HepG2 (cell line): ENCODE data around the gene SCYL1. TPM values are rescaled to one million over a fixed set of nuclear protein-coding genes. Genes with fewer than 3 reads are reported as not detected.
A peak's percentile ranks its signal among the peaks of the same experiment; 100 is the strongest.

Experiments
- CREM ChIP-seq, 2 experiments: sonication (generic) in 1 of 2; formaldehyde crosslinking in 1 of 2; IDR thresholded peaks; 2 replicates each; pipeline versions ENCODE4 v1.4.0 to v1.6.1; 2016 to 2020; ENCODE audit warnings: antibody characterized with exemption in 1 of 2, mild to moderate bottlenecking in 1 of 2, missing genetic modification reagents in 1 of 2
- EP300 ChIP-seq, 3 experiments: sonication (generic) in 1 of 3; formaldehyde crosslinking in 1 of 3; IDR thresholded peaks; 2 replicates each; pipeline versions ENCODE4 v1.5.1 to v1.6.1; 2011 to 2020; ENCODE audit warnings: low read depth in 2 of 3, low read length in 2 of 3, borderline replicate concordance in 1 of 3, improper control_type of control experiment in 1 of 3, mild to moderate bottlenecking in 1 of 3, missing genetic modification reagents in 1 of 3, moderate library complexity in 1 of 3
- GZF1 ChIP-seq: sonication (generic); formaldehyde crosslinking; IDR thresholded peaks from 2 replicates; pipeline ENCODE4 v1.5.1; 2020; ENCODE audit warnings: mild to moderate bottlenecking, missing genetic modification reagents
- HCFC1 ChIP-seq: fragments of 150-350 bp; IDR thresholded peaks from 2 replicates; pipeline ENCODE4 v1.6.1; 2014; ENCODE audit warnings: low read depth, low read length
- MYC ChIP-seq: sonication (generic); formaldehyde crosslinking; IDR thresholded peaks from 2 replicates; pipeline ENCODE4 v1.9.0; 2021; ENCODE audit warnings: missing genetic modification reagents, borderline replicate concordance
- PHF8 ChIP-seq: sonication (generic); formaldehyde crosslinking; IDR thresholded peaks from 2 replicates; pipeline ENCODE4 v1.5.0; 2020; ENCODE audit warnings: missing genetic modification reagents
- RBM39 ChIP-seq: fragments of 200-400 bp; formaldehyde crosslinking; IDR thresholded peaks from one replicate; pipeline ENCODE4 v1.6.1; 2018; ENCODE audit warnings: antibody characterized with exemption, mild to moderate bottlenecking, low read depth, low read length; ENCODE audit not compliant: poor library complexity, severe bottlenecking
- SMAD1 ChIP-seq: sonication (generic); formaldehyde crosslinking; IDR thresholded peaks from 2 replicates; pipeline ENCODE4 v1.4.0; 2020; ENCODE audit warnings: missing genetic modification reagents, low read depth, mild to moderate bottlenecking, borderline replicate concordance
- TBP ChIP-seq: sonication (generic); formaldehyde crosslinking; IDR thresholded peaks from 2 replicates; pipeline ENCODE4 v1.5.0; 2020; ENCODE audit warnings: missing genetic modification reagents
- ZFAT ChIP-seq: sonication (generic); formaldehyde crosslinking; conservative IDR thresholded peaks from 2 replicates; pipeline ENCODE4 v1.8.1; 2023; ENCODE audit warnings: missing genetic modification reagents, inconsistent platforms
- ZNF17 ChIP-seq: sonication (generic); formaldehyde crosslinking; IDR thresholded peaks from 2 replicates; pipeline ENCODE4 v1.5.0; 2020; ENCODE audit warnings: mild to moderate bottlenecking, missing genetic modification reagents
- ZNF335 ChIP-seq: sonication (generic); formaldehyde crosslinking; IDR thresholded peaks from 2 replicates; pipeline ENCODE4 v1.4.0; 2020; ENCODE audit warnings: missing genetic modification reagents
- ZNF430 ChIP-seq: sonication (generic); formaldehyde crosslinking; IDR thresholded peaks from 2 replicates; pipeline ENCODE4 v1.9.0; 2021; ENCODE audit warnings: mild to moderate bottlenecking, missing genetic modification reagents
- ZNF773 ChIP-seq: sonication (generic); formaldehyde crosslinking; IDR thresholded peaks from 2 replicates; pipeline ENCODE4 v1.4.0; 2020; ENCODE audit warnings: missing genetic modification reagents, borderline replicate concordance
- ZSCAN25 ChIP-seq: sonication (generic); formaldehyde crosslinking; IDR thresholded peaks from 2 replicates; pipeline ENCODE4 v1.8.0; 2022; ENCODE audit warnings: mild to moderate bottlenecking, missing genetic modification reagents
- polyA plus RNA-seq, 8 experiments: library from polyadenylated mRNA; depleted of rRNA in 3 of 8; stranded (reverse) in 7 of 8; unstranded in 1 of 8; fragments of >200 nt; fragmentation: Illumina TruSeq in 4 of 8; extraction: Trizol in 4 of 8; gene quantifications; 2 replicates each; pipeline versions ENCODE4 v1.2.1 to v1.2.3, GENCODE V29; 2011 to 2016; ENCODE audit warnings: low read depth in 4 of 8, missing spikeins in 1 of 8, mixed read lengths in 1 of 8; ENCODE audit not compliant: insufficient read depth in 1 of 8
- total RNA-seq, 5 experiments: library from RNA; depleted of rRNA; stranded (reverse); fragments of >200 nt; fragmentation: Illumina TruSeq; extraction: Trizol; gene quantifications; 2 replicates each; pipeline ENCODE4 v1.2.3, GENCODE V29; 2016; ENCODE audit warnings: low read depth in 1 of 5
- TF ChIP-seq, protein P1 (sequence below): sonication (generic); formaldehyde crosslinking; IDR thresholded peaks from 2 replicates; pipeline ENCODE4 v1.8.0; 2022; ENCODE audit warnings: mild to moderate bottlenecking, missing genetic modification reagents
- TF ChIP-seq, protein P2 (sequence below): sonication (generic); formaldehyde crosslinking; IDR thresholded peaks from 2 replicates; pipeline ENCODE4 v1.4.0; 2020; ENCODE audit warnings: missing genetic modification reagents, mild to moderate bottlenecking, borderline replicate concordance
- TF ChIP-seq, protein P3 (sequence below): IDR thresholded peaks from 2 replicates; pipeline ENCODE4 v1.6.1; 2016; ENCODE audit warnings: missing compliant biosample characterization, missing genetic modification reagents, borderline replicate concordance
- TF ChIP-seq, protein P4 (sequence below): sonication (generic); formaldehyde crosslinking; IDR thresholded peaks from 2 replicates; pipeline ENCODE4 v1.5.1; 2020; ENCODE audit warnings: missing genetic modification reagents, mild to moderate bottlenecking, borderline replicate concordance

SCYL1 gene
- total and polyA plus RNA-seq, 2 of the 13 experiments (the other 11 are each of a cell fraction or from before 2014, with no cell fraction given), result 65.9 to 103 TPM

DNA sequence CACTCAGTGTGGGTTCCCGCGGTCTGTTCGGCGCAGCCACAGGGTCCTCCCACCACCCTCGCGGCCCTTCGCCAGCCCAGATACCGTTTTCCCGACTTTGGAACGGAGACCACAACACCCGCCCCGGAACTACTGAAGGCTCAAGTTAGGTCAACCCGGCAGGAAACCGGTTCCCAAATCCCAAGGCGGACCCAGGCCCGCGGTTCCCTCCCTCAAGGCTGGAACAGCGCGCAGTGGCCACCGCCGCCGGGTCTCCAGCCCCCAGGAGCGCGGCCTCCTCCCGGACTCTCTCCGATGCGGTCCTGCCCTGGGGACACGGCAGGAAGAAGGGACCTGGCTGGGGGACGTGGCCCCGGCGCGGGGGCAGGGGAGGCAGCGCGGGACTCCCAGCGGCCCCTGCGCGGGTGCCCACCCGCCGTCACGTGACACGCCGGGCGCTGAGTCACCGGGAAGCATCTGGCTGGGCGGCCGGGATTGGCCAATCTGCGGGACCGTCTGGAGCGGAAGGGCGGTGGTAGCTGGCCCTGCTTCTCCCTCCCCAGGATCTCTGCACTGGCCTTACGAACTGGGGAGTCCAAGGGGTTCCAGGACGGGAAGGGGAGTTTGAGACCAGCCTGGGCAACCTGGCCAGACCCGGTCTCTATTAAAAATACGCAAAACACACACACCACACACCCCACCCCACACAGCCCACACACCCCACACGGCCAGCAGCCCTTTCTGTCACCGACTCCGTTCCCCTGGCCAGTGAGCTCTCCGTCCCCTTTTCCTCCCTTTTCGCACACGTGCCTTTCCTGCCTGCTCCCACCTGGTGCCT is 47.5 kb upstream of the SCYL1 start (continued):
- TF ChIP-seq, protein P1, sequence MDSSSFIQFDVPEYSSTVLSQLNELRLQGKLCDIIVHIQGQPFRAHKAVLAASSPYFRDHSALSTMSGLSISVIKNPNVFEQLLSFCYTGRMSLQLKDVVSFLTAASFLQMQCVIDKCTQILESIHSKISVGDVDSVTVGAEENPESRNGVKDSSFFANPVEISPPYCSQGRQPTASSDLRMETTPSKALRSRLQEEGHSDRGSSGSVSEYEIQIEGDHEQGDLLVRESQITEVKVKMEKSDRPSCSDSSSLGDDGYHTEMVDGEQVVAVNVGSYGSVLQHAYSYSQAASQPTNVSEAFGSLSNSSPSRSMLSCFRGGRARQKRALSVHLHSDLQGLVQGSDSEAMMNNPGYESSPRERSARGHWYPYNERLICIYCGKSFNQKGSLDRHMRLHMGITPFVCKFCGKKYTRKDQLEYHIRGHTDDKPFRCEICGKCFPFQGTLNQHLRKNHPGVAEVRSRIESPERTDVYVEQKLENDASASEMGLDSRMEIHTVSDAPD (CRISPR knock-in tag), result peak; percentile 92
- TF ChIP-seq HCFC1 (no peak), ZNF430 (0 out of 2 replicates have a peak, but pooled peaks have one; percentile 32), ZSCAN25 (CRISPR knock-in tag) (peak; percentile 36), EP300 (IDR thresholded peaks at IDR 0.05; ENCODE audit: low read depth in 2 of 2, low read length in 2 of 2) (peak; percentile 59; a peak in 3 of 4 replicates), EP300 (CRISPR knock-in tag; IDR thresholded peaks at IDR 0.05; ENCODE audit: borderline replicate concordance) (0 out of 2 replicates have a peak, but pooled peaks have one; percentile 46), ZNF17 (no peak), PHF8 (CRISPR knock-in tag) (peak; percentile 94), MYC (peak; percentile 83), ZNF335 (CRISPR knock-in tag) (no peak; the same call in 1 of the 2 replicates), CREM (IDR thresholded peaks at IDR 0.05) (no peak), CREM (CRISPR knock-in tag; IDR thresholded peaks at IDR 0.05) (0 out of 2 replicates have a peak, but pooled peaks have one; percentile 4), ZNF773 (CRISPR knock-in tag) (no peak), TBP (CRISPR knock-in tag) (no peak), GZF1 (peak; percentile 73; the same call in 1 of the 2 replicates), RBM39 (peak; percentile 97), ZFAT (CRISPR knock-in tag) (no peak), SMAD1 (CRISPR knock-in tag) (no peak)
- TF ChIP-seq, protein P2, sequence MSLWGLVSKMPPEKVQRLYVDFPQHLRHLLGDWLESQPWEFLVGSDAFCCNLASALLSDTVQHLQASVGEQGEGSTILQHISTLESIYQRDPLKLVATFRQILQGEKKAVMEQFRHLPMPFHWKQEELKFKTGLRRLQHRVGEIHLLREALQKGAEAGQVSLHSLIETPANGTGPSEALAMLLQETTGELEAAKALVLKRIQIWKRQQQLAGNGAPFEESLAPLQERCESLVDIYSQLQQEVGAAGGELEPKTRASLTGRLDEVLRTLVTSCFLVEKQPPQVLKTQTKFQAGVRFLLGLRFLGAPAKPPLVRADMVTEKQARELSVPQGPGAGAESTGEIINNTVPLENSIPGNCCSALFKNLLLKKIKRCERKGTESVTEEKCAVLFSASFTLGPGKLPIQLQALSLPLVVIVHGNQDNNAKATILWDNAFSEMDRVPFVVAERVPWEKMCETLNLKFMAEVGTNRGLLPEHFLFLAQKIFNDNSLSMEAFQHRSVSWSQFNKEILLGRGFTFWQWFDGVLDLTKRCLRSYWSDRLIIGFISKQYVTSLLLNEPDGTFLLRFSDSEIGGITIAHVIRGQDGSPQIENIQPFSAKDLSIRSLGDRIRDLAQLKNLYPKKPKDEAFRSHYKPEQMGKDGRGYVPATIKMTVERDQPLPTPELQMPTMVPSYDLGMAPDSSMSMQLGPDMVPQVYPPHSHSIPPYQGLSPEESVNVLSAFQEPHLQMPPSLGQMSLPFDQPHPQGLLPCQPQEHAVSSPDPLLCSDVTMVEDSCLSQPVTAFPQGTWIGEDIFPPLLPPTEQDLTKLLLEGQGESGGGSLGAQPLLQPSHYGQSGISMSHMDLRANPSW (CRISPR knock-in tag), result 0 out of 2 replicates have a peak, but pooled peaks have one; percentile 16
- TF ChIP-seq, protein P3, sequence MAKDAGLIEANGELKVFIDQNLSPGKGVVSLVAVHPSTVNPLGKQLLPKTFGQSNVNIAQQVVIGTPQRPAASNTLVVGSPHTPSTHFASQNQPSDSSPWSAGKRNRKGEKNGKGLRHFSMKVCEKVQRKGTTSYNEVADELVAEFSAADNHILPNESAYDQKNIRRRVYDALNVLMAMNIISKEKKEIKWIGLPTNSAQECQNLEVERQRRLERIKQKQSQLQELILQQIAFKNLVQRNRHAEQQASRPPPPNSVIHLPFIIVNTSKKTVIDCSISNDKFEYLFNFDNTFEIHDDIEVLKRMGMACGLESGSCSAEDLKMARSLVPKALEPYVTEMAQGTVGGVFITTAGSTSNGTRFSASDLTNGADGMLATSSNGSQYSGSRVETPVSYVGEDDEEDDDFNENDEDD (CRISPR knock-in tag), result peak; percentile 61; the same call in 1 of the 2 replicates
- TF ChIP-seq, protein P4, sequence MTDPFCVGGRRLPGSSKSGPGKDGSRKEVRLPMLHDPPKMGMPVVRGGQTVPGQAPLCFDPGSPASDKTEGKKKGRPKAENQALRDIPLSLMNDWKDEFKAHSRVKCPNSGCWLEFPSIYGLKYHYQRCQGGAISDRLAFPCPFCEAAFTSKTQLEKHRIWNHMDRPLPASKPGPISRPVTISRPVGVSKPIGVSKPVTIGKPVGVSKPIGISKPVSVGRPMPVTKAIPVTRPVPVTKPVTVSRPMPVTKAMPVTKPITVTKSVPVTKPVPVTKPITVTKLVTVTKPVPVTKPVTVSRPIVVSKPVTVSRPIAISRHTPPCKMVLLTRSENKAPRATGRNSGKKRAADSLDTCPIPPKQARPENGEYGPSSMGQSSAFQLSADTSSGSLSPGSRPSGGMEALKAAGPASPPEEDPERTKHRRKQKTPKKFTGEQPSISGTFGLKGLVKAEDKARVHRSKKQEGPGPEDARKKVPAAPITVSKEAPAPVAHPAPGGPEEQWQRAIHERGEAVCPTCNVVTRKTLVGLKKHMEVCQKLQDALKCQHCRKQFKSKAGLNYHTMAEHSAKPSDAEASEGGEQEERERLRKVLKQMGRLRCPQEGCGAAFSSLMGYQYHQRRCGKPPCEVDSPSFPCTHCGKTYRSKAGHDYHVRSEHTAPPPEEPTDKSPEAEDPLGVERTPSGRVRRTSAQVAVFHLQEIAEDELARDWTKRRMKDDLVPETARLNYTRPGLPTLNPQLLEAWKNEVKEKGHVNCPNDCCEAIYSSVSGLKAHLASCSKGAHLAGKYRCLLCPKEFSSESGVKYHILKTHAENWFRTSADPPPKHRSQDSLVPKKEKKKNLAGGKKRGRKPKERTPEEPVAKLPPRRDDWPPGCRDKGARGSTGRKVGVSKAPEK (CRISPR knock-in tag), result no peak
